GM12873 (cell line): ENCODE results near the gene THOC2.

ENCODE experiments used
- CTCF ChIP-seq: IDR thresholded peaks from 2 replicates; pipeline ENCODE4 v1.5.1; 2012; ENCODE audit warnings: low read depth, mild to moderate bottlenecking, moderate library complexity, low read length, control low read depth; ENCODE audit not compliant: insufficient read depth; ENCODE audit errors: missing control alignments

The THOC2 gene

GRCh38 chrX:123740536-123740935 lies 7.7 kb upstream of the THOC2 start:
- no peak for TF ChIP-seq CTCF

GRCh38 chrX:123740006-123740405 lies 7.2 kb upstream of the THOC2 start:
- TF ChIP-seq CTCF, result peak; percentile 28

GRCh38 chrX:123739474-123739873 lies 6.6 kb upstream of the THOC2 start:
- TF ChIP-seq CTCF, result no peak

- TF ChIP-seq CTCF, result peak; percentile 3
Observed at GRCh38 chrX:123738378-123738940, 5.6 kb upstream of the THOC2 start.

GRCh38 chrX:123736333-123736921 lies 3.6 kb upstream of the THOC2 start:
- no peak for TF ChIP-seq CTCF

GRCh38 chrX:123731987-123732669 lies 724 bp downstream of the THOC2 start:
- TF ChIP-seq CTCF, result no peak

GRCh38 chrX:123731258-123731986 lies 1.4 kb downstream of the THOC2 start:
- TF ChIP-seq CTCF, result no peak
